OCI-LY7 (cell line): Measurements from ENCODE around the gene ELL2. TPM values are rescaled to one million over a fixed set of nuclear protein-coding genes. Genes with fewer than 3 reads are reported as not detected.

Experiments
- BruUV-seq: library from RNA; stranded (reverse); fragments of 400-500 nt; replicated peaks from 2 replicates; lab custom pipeline; 2021; lab: Mats Ljungman, UMichigan
- CTCF ChIA-PET: fragments of 300-600 bp; sonication (Branson Sonifier 250); formaldehyde crosslinking; loops from one replicate; lab custom pipeline; 2022; ENCODE audit warnings: antibody characterized with exemption; ENCODE audit not compliant: unreplicated experiment; lab: Charles Lee
- POLR2A ChIA-PET: fragments of 300-600 bp; sonication (Branson Sonifier 250); formaldehyde crosslinking; loops from one replicate; lab custom pipeline; 2022; ENCODE audit warnings: antibody characterized with exemption; lab: Charles Lee
- DNase-seq: peaks from one replicate; pipeline ENCODE4 v3.0.0-alpha.2; 2015; ENCODE audit warnings: low spot score
- H2AFZ ChIP-seq: fragments of 200-600 bp; sonication (generic), shearing (Covaris generic); 2 replicates; pipeline ENCODE4 v1.6.1; 2014; ENCODE audit warnings: mild to moderate bottlenecking, antibody characterized with exemption, low read length, moderate library complexity
- H3K27ac ChIP-seq: fragments of 200-600 bp; sonication (generic); 2 replicates; pipeline ENCODE4 v1.5.1; 2014; ENCODE audit warnings: mixed run types, low read depth, mild to moderate bottlenecking, moderate library complexity, low read length, inconsistent platforms; ENCODE audit not compliant: poor library complexity, severe bottlenecking
- H3K36me3 ChIP-seq: fragments of 200-600 bp; sonication (generic); 2 replicates; pipeline ENCODE4 v1.6.1; 2014; ENCODE audit warnings: mild to moderate bottlenecking, antibody characterized with exemption, low read length, moderate library complexity, mixed read lengths; ENCODE audit not compliant: insufficient read depth
- H3K4me1 ChIP-seq: fragments of 200-600 bp; sonication (generic); 2 replicates; pipeline ENCODE4 v1.5.1; 2014; ENCODE audit warnings: mild to moderate bottlenecking, low read length; ENCODE audit not compliant: insufficient read depth, poor library complexity, severe bottlenecking
- H3K4me2 ChIP-seq: fragments of 200-600 bp; sonication (generic); 2 replicates; pipeline ENCODE4 v1.6.1; 2014; ENCODE audit warnings: mild to moderate bottlenecking, low read length
- H3K4me3 ChIP-seq: fragments of 200-600 bp; sonication (generic); 2 replicates; pipeline ENCODE4 v1.5.1; 2014; ENCODE audit warnings: mild to moderate bottlenecking, low read depth, low read length; ENCODE audit not compliant: poor library complexity, severe bottlenecking
- H3K79me2 ChIP-seq: fragments of 200-600 bp; sonication (generic); 2 replicates; pipeline ENCODE4 v1.6.1; 2016; ENCODE audit warnings: low read depth, mild to moderate bottlenecking, low read length, moderate library complexity, mixed read lengths; ENCODE audit not compliant: insufficient read depth
- H3K9me2 ChIP-seq: fragments of 200-600 bp; sonication (generic); 2 replicates; pipeline ENCODE4 v1.6.1; 2016; ENCODE audit warnings: mild to moderate bottlenecking, low read length, mixed read lengths; ENCODE audit not compliant: insufficient read depth
- H3K9me3 ChIP-seq: fragments of 200-600 bp; sonication (generic); 2 replicates; pipeline ENCODE4 v1.6.1; 2014; ENCODE audit warnings: mild to moderate bottlenecking, mixed run types, low read length, mixed read lengths
- H4K20me1 ChIP-seq: fragments of 200-600 bp; sonication (generic); 2 replicates; pipeline ENCODE4 v1.6.1; 2014; ENCODE audit warnings: mild to moderate bottlenecking, antibody characterized with exemption, low read length, moderate library complexity, mixed read lengths; ENCODE audit not compliant: insufficient read depth
- EZH2phosphoT487 ChIP-seq: fragments of 200-600 bp; sonication (generic); IDR thresholded peaks from 2 replicates; pipeline ENCODE4 v1.6.1; 2018; ENCODE audit warnings: low read depth, borderline replicate concordance, mild to moderate bottlenecking, mixed run types, antibody characterized with exemption, low read length, moderate library complexity, mixed read lengths
- intact Hi-C: fragments of 100-400 bp; cut with micrococcal nuclease; formaldehyde crosslinking; loops from one replicate; pipeline ENCODE4 v1.10.0; 2022; ENCODE audit not compliant: unreplicated experiment
- total RNA-seq, 2 experiments: library from RNA; depleted of rRNA in 1 of 2; stranded (reverse); fragments of >200 nt in 1 of 2; shearing (Covaris generic) in 1 of 2; gene quantifications; 2 replicates each; pipeline ENCODE4 v1.2.3, GENCODE V29; 2014 to 2022
- TF ChIP-seq, protein P1 (sequence below): fragments of 200-600 bp; sonication (generic); conservative IDR thresholded peaks from 2 replicates; pipeline ENCODE4 v1.5.1; 2014; ENCODE audit warnings: mild to moderate bottlenecking, antibody characterized with exemption, low read length, moderate library complexity, mixed read lengths

ELL2 gene
- total RNA-seq, 2 experiments from 2014 or later: 0.98 to 4.7 TPM

DNA sequence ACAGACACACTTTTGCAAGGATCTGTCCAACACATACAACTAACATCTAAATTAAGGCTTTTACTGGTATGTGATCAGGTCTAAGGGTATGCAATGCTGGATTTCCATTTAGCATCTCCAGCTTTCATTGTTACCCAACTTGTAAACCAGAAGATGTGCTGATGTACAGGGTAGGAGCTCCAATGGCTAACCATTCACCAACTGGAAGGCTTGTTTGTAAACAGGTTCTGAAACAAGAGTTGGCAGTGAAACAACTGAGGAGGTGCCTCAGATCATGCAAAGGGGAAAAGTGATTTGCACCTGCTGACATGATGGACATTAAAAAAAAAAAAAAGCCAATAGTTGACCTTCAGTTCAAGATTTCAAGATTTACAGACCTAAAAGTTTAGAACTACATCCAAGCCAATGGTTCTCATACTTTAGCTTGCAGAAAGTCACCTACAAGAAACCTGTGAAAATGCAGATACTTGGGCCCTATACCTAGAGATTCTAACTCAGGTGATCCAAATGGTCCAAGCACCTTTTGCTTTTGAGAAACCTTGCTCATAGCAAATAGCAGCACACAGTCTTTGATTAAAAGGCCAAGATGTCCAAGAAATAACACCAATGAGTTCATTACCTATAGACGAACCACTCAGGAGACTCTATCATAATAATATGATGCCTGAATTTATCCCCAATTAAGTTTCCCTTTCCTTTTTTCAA, 75.2 kb downstream of the ELL2 start:
- Histone ChIP-seq H2AFZ (no peak overlapping the region), H3K79me2 (no peaks in the 10 kb centered on the region), H3K9me3 (no peaks in the 10 kb centered on the region), H3K9me2 (no peaks in the 10 kb centered on the region), H3K36me3 (no peaks in the 10 kb centered on the region), H4K20me1 (no peaks in the 10 kb centered on the region), H3K4me2 (no peak overlapping the region), H3K4me3 (no peak overlapping the region), H3K27ac (no peak overlapping the region), H3K4me1 (no peaks in the 10 kb centered on the region)
- no peak for DNase-seq
- CTCF ChIA-PET: no interaction called here
- BruUV-seq: no TSS peak
- TF ChIP-seq, protein P1, sequence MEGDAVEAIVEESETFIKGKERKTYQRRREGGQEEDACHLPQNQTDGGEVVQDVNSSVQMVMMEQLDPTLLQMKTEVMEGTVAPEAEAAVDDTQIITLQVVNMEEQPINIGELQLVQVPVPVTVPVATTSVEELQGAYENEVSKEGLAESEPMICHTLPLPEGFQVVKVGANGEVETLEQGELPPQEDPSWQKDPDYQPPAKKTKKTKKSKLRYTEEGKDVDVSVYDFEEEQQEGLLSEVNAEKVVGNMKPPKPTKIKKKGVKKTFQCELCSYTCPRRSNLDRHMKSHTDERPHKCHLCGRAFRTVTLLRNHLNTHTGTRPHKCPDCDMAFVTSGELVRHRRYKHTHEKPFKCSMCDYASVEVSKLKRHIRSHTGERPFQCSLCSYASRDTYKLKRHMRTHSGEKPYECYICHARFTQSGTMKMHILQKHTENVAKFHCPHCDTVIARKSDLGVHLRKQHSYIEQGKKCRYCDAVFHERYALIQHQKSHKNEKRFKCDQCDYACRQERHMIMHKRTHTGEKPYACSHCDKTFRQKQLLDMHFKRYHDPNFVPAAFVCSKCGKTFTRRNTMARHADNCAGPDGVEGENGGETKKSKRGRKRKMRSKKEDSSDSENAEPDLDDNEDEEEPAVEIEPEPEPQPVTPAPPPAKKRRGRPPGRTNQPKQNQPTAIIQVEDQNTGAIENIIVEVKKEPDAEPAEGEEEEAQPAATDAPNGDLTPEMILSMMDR: no peak
- TF ChIP-seq EZH2phosphoT487: no peak
- intact Hi-C loops: no loop called here
- POLR2A ChIA-PET: interaction anchor here (0.7 kb wide), 1 partner anchor 493 kb away, joined by 4 read pairs; no protein-coding TSS in a partner anchor

DNA sequence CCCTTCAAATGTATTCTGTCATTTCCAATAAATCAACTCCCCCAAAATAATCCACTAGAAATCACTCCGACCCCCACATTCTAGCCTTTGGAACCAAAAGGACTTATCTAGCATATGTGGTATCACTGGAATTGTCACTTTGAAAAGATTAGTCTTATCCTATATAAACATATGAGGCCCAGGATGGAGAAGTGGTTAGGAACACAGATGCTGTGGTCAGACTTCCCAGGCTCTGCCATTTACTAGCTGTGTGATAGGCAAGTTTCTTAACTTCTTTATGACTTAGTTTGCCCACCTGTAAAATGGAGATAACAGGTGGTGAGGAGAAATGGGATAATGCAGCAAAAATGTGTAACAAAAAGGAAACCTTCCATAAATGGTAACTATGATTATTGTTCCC, 77.1 kb downstream of the ELL2 start:
- ChIA-PET POLR2A (no interaction called here), CTCF (no interaction called here)
- no peak overlapping the region for H2AFZ ChIP-seq
- H3K36me3 ChIP-seq: no peaks in the 10 kb centered on the region
- no peaks in the 10 kb centered on the region for H3K9me2 ChIP-seq
- TF ChIP-seq, protein P1: no peak
- TF ChIP-seq EZH2phosphoT487: no peak
- no peak overlapping the region for H3K27ac ChIP-seq
- H3K4me3 ChIP-seq: no peak overlapping the region
- intact Hi-C loops: no loop called here
- H4K20me1 ChIP-seq: no peaks in the 10 kb centered on the region
- BruUV-seq: no TSS peak
- no peaks in the 10 kb centered on the region for H3K79me2 ChIP-seq
- no peak for DNase-seq
- H3K4me1 ChIP-seq: no peaks in the 10 kb centered on the region
- H3K4me2 ChIP-seq: no peak overlapping the region
- H3K9me3 ChIP-seq: no peaks in the 10 kb centered on the region

DNA sequence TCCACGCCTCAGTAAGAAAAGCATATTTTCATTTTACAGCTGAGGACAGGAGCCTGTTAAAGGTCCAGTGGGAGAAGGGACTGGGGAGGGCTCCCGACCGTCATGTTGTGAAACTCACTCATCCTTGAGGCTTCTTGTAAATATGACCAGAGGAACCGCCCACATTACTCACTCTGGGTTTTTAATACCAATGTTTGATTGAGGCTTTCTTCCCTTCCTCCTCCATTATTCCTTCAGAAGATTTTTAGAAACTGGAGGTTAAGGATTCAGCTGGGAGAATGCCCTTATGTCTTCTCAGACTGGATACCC, 77.7 kb downstream of the ELL2 start:
- H3K27ac ChIP-seq: no peak overlapping the region
- TF ChIP-seq, protein P1: no peak
- TF ChIP-seq EZH2phosphoT487: no peak
- H3K9me2 ChIP-seq: no peaks in the 10 kb centered on the region
- no peaks in the 10 kb centered on the region for H3K4me1 ChIP-seq
- no peak overlapping the region for H2AFZ ChIP-seq
- no peak overlapping the region for H3K4me3 ChIP-seq
- no peaks in the 10 kb centered on the region for H3K79me2 ChIP-seq
- H3K4me2 ChIP-seq: no peak overlapping the region
- BruUV-seq: no TSS peak
- CTCF ChIA-PET: no interaction called here
- no peaks in the 10 kb centered on the region for H3K36me3 ChIP-seq
- no peaks in the 10 kb centered on the region for H3K9me3 ChIP-seq
- DNase-seq: no peak
- POLR2A ChIA-PET: interaction anchor here (0.6 kb wide), 1 partner anchor 31 kb away, joined by 5 read pairs; no protein-coding TSS in a partner anchor
- H4K20me1 ChIP-seq: no peaks in the 10 kb centered on the region
- intact Hi-C loops: no loop called here
